Mesodermal cell (in vitro differentiated cells): Measurements from ENCODE around the gene VARS2.

Experiments
- H3K27ac ChIP-seq: 2 replicates; pipeline ENCODE4 v1.7.0; 2013; ENCODE audit warnings: mild to moderate bottlenecking, low read depth, low read length, moderate library complexity; ENCODE audit not compliant: severe bottlenecking
- H3K36me3 ChIP-seq: 2 replicates; pipeline ENCODE4 v1.7.1; 2013; ENCODE audit warnings: mild to moderate bottlenecking, low read length, moderate library complexity; ENCODE audit not compliant: control insufficient read depth, insufficient read depth
- H3K4me1 ChIP-seq: one replicate; pipeline ENCODE4 v1.7.1; 2013; ENCODE audit warnings: mild to moderate bottlenecking, low read length; ENCODE audit not compliant: insufficient read depth, control insufficient read depth, poor library complexity, severe bottlenecking
- H3K4me3 ChIP-seq: 2 replicates; pipeline ENCODE4 v1.7.0; 2013; ENCODE audit warnings: low read length, control low read depth, mild to moderate bottlenecking; ENCODE audit not compliant: insufficient read depth, poor library complexity, severe bottlenecking; ENCODE audit errors: extremely low read depth
- H3K9me3 ChIP-seq: 2 replicates; pipeline ENCODE4 v1.7.1; 2013; ENCODE audit warnings: mild to moderate bottlenecking, low read length, moderate library complexity; ENCODE audit not compliant: control insufficient read depth
- WGBS, 2 experiments: methylation state at CpG; one replicate each; pipeline ENCODE4 v1.1.5; 2013; ENCODE audit warnings: missing lambda C conversion rate in 2 of 2; ENCODE audit not compliant: insufficient coverage in 2 of 2; 5-methylcytosine and 5-hydroxymethylcytosine counted together

The VARS2 gene

GRCh38 chr6:30885481-30885998 lies 28.5 kb upstream of the VARS2 start:
- Histone ChIP-seq H3K4me3 (peak overlapping the region; percentile 61), H3K27ac (peak overlapping the region; percentile 91), H3K36me3 (peaks cover 20% of the 10 kb centered on the region), H3K4me1 (peaks cover 56% of the 10 kb centered on the region), H3K9me3 (no peaks in the 10 kb centered on the region)
- 15 to 23% methylated on average over 6 to 7 of the region's 7 CpGs for WGBS, 2 experiments

GRCh38 chr6:30885999-30886896 lies 27.8 kb upstream of the VARS2 start:
- peaks cover 50% of the 10 kb centered on the region for H3K4me1 ChIP-seq
- H3K27ac ChIP-seq, result peak overlapping the region; percentile 91
- peak overlapping the region; percentile 61 for H3K4me3 ChIP-seq
- H3K9me3 ChIP-seq, result no peaks in the 10 kb centered on the region
- WGBS, 2 experiments, result 3 to 8% methylated on average over 13 to 16 of the region's 18 CpGs
- H3K36me3 ChIP-seq, result peaks cover 26% of the 10 kb centered on the region

GRCh38 chr6:30886897-30887255 lies 27.2 kb upstream of the VARS2 start:
- peaks cover 32% of the 10 kb centered on the region for H3K36me3 ChIP-seq
- H3K9me3 ChIP-seq, result no peaks in the 10 kb centered on the region
- peak overlapping the region; percentile 61 for H3K4me3 ChIP-seq
- peaks cover 45% of the 10 kb centered on the region for H3K4me1 ChIP-seq
- peak overlapping the region; percentile 91 for H3K27ac ChIP-seq

GRCh38 chr6:30887901-30888815 lies 25.9 kb upstream of the VARS2 start:
- Histone ChIP-seq H3K4me3 (no peak overlapping the region), H3K27ac (no peak overlapping the region), H3K36me3 (peaks cover 45% of the 10 kb centered on the region), H3K4me1 (peaks cover 33% of the 10 kb centered on the region), H3K9me3 (no peaks in the 10 kb centered on the region)
- 50 to 67% methylated on average over 1 to 2 of the region's 6 CpGs for WGBS, 2 experiments

DNA sequence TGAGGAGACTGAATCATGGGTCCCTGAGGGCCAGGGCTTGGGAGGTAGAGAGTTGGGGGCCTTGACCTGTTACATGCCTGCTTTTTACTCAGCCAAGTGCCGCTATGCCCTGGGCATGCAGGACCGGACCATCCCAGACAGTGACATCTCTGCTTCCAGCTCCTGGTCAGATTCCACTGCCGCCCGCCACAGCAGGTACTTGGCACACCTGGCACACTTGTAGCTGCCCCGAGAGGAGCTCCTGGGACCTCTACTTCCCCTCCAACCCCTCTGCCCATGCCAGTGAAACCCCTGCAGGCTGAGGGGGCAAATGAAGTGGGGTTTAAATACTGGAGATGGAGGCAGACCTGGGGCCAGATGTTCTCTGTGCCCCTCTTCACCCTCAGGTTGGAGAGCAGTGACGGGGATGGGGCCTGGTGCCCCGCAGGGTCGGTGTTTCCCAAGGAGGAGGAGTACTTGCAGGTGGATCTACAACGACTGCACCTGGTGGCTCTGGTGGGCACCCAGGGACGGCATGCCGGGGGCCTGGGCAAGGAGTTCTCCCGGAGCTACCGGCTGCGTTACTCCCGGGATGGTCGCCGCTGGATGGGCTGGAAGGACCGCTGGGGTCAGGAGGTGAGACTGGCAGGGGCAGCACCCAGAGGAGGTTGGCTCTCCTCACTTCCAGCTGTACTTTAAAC lies 25.1 kb upstream of the VARS2 start:
- WGBS, 2 experiments, result 95% methylated on average over 16 to 17 of the region's 18 CpGs
- H3K9me3 ChIP-seq, result no peaks in the 10 kb centered on the region

GRCh38 chr6:30889496-30889885 lies 24.5 kb upstream of the VARS2 start:
- Histone ChIP-seq H3K4me1 (peaks cover 26% of the 10 kb centered on the region), H3K36me3 (peaks cover 55% of the 10 kb centered on the region), H3K9me3 (no peaks in the 10 kb centered on the region), H3K4me3 (no peak overlapping the region), H3K27ac (no peak overlapping the region)
- 58 to 78% methylated on average over 2 to 3 of the region's 4 CpGs for WGBS, 2 experiments

More for the DNA sequence above, 25.1 kb upstream of the VARS2 start:
- no peak overlapping the region for H3K27ac ChIP-seq
- H3K4me3 ChIP-seq, result no peak overlapping the region
- H3K36me3 ChIP-seq, result peaks cover 51% of the 10 kb centered on the region
- peaks cover 26% of the 10 kb centered on the region for H3K4me1 ChIP-seq

GRCh38 chr6:30889921-30890645 lies 24.0 kb upstream of the VARS2 start:
- Histone ChIP-seq H3K36me3 (peaks cover 61% of the 10 kb centered on the region), H3K4me1 (peaks cover 26% of the 10 kb centered on the region), H3K27ac (no peak overlapping the region), H3K4me3 (no peak overlapping the region), H3K9me3 (no peaks in the 10 kb centered on the region)
- WGBS, 2 experiments, result 96 to 97% methylated on average over 13 to 14 of the region's 14 CpGs

DNA sequence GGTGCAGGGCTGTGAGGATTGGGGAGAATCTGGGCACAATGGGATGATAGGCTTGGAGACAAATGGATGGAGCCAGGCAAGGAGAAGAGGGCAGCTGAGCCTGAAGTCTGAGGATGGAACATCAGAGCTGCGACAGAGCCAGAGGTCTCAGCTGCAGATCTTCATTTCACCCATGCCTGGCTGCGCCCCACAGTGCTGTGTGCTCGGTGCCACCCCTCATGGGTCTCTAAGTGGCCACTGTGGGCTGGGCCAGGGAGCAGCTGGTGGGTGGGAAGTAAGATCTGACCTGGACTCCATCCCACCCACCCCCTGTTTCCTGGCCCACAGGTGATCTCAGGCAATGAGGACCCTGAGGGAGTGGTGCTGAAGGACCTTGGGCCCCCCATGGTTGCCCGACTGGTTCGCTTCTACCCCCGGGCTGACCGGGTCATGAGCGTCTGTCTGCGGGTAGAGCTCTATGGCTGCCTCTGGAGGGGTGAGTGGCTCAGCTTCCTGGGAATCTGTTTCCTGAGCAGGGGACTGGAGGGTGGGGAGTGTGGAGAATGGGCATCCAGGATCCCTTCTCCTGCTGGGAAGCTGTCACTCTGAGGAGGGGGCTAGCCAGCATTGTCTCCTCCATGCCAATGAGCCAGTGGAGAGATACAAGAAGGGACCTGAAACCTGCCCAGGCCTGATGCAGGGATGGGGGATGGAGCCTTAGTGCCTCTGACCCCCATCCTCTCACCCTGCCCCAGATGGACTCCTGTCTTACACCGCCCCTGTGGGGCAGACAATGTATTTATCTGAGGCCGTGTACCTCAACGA lies 23.2 kb upstream of the VARS2 start:
- peaks cover 69% of the 10 kb centered on the region for H3K36me3 ChIP-seq
- no peak overlapping the region for H3K27ac ChIP-seq
- H3K4me1 ChIP-seq, result peaks cover 21% of the 10 kb centered on the region
- H3K9me3 ChIP-seq, result no peaks in the 10 kb centered on the region
- 89 to 97% methylated on average over 7 to 11 of the region's 12 CpGs for WGBS, 2 experiments
- no peak overlapping the region for H3K4me3 ChIP-seq

DNA sequence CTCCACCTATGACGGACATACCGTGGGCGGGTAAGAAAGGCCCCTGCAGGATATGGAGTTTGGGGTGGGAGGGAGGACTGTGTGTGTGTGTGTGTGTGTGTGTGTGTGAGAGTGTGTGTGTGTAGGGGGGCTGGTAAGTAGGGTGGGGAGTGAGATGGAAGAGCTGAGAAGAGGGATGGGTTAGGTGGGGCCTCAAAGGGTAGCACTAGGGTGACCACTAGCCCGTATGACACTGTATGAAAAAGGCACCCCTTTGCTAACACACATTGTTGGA lies 22.7 kb upstream of the VARS2 start:
- Histone ChIP-seq H3K4me1 (peaks cover 20% of the 10 kb centered on the region), H3K9me3 (no peaks in the 10 kb centered on the region), H3K4me3 (no peak overlapping the region), H3K36me3 (peaks cover 72% of the 10 kb centered on the region), H3K27ac (no peak overlapping the region)
- 94% methylated on average over 3 of the region's 4 CpGs; no CpG with 5 or more reads in 1 of the 2 experiments for WGBS, 2 experiments
